Activated gamma-delta T cell treated with Interleukin-2 at 50 U/mL for 16 hours (primary cell): ENCODE results near the gene AHNAK2.

Experiments used
- DNase-seq: peaks from one replicate; pipeline ENCODE4 v3.0.0-alpha.2; 2020

Gene AHNAK2

GRCh38 chr14:104984056-104984894, 6.1 kb upstream of the AHNAK2 start:
- DNase-seq = no peak

DNA sequence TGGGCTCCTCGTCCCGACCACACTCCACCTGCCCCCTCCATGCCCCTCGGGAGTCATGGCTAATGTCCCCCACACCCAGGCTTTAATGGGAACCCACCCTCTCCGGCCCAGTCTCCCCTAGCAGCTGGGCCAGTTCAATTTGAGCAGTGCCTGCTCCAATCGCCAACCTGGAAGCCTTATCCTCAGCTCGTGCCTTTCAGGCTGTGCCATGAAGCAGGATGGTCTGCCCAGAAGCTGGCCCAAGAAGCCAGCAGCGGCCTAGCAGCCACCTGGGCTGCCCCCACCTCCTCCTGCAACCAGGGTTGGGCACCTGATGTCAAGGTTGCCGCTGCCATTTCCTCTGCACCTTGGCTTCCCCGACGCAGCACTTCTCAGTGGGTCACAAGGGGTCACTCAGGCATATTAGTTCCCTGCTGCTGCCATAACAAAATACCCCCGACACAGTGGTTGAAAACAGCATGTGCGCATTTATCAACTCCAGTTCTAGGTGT, 5.1 kb upstream of the AHNAK2 start:
- DNase-seq = no peak

DNA sequence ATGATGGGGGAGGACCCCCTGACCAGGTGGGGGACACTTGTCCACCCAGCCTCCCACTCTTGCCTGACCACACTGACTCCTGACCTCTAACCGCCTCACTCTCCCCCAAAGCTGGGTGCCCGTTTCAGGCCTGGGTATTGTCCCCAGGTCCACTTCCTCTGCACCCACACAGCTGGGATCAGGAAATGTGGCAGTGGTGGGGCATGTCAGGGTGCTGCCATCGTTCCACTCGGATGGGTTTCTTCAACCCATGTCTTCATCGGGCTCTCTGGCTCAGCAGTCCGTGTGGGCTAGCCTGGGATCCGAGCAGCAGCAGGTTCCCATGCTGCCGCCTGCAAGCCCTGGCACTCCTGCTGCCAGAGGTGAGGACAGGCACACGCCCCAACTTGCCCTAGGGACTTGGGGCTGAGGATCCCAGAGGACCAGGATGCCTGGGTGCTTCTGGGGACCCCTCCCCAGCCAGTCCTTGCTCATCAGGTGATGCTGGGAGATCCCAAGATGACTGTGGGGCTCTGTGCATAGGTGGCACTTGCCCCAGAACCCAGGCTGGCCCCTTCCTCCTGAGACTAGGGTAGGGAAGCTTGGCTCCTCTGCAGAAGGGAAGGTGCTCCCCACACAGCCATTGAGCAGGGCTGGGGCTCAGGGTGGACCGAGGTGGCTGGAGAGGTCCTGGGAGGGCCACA, 4.5 kb upstream of the AHNAK2 start:
- DNase-seq = no peak

GRCh38 chr14:104981699-104982541, 3.7 kb upstream of the AHNAK2 start:
- no peak for DNase-seq

DNA sequence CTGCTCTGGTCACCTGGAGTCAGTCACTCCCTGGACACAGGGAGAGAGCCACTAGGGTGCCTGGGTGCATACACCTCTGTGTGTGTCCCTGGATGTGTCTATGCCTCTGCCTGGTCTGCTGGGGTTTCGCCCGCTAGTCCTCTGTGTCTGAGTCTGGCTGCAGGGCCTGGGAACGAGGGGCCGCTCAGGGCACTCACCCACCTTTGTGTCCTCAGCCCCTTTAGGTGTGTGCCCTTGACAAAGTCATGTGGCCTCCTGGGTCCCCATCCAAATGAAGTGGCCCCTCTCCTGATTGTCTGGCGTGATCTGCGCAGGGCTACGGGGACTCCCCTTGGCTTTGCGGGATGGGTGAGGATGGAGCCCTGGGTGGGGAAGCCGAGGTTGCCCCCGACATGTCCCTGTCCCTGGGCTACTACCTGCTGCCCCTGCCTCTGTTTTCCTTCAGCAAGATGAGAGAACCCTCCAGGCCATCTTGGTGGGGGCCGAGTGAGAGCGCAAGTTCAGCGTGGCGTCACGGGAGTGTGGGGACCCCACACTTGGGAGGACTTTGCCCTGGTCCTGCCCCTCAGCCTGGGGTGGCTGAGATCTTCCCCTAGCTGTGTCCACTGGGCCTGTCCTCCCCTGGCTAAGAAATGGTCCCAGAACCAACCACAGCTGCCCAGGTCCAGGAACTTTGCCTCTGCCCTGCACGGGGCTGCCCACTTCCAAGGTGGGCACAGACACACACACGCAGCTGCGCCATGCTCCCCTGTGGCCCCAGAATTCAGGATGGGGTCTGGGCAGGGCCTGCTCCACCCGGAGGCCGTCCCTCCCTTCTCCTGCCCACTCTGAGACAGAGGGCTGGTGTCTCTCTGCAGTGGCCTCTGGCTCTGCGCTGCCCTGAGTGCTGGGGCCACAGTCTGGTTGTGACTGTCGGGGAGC, 2.7 kb upstream of the AHNAK2 start:
- no peak for DNase-seq

DNA sequence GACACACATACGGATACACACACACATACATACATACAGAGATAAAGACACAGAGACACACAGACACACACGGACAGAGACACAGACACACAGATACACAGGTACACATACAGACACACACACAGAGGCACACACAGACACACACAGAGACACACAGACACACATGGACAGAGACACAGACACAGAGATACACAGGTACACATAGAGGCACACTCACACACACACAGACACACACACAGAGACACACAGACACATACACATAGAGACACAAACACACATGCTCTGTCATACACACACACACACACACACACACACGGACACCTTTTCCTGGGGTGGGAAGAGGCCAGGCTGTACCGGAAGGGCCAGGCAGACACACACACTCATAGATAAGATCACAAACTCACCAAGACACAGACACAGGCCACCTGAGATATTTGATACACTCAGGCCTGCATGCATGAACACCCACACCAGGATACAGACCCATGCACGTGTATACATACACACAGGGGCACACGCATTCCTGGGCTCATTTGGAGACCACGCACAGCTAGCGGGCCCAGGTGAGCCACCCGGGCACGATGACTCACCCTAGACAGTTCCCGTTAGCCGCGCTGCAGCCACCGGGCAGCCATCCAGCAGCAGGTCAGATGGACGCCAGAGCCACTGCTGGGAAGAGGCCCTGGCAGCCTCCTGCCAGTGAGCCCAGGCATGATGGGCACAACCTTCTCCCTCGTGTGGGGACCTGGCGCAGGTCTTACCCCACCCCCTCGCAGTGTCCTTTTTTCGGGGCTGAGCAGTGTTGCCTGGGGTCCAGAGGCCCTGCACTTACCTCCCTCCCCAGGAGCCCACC, 1.8 kb upstream of the AHNAK2 start:
- no peak for DNase-seq

GRCh38 chr14:104978746-104979691, 845 bp upstream of the AHNAK2 start:
- no peak for DNase-seq

GRCh38 chr14:104977008-104977680, 1.0 kb downstream of the AHNAK2 start:
- no peak for DNase-seq

GRCh38 chr14:104976198-104977007, 1.8 kb downstream of the AHNAK2 start:
- peak; percentile 87 for DNase-seq

GRCh38 chr14:104975481-104976197, 2.5 kb downstream of the AHNAK2 start:
- DNase-seq = no peak

GRCh38 chr14:104974665-104975390, 3.3 kb downstream of the AHNAK2 start:
- no peak for DNase-seq

GRCh38 chr14:104974146-104974541, 4.0 kb downstream of the AHNAK2 start:
- no peak for DNase-seq

DNA sequence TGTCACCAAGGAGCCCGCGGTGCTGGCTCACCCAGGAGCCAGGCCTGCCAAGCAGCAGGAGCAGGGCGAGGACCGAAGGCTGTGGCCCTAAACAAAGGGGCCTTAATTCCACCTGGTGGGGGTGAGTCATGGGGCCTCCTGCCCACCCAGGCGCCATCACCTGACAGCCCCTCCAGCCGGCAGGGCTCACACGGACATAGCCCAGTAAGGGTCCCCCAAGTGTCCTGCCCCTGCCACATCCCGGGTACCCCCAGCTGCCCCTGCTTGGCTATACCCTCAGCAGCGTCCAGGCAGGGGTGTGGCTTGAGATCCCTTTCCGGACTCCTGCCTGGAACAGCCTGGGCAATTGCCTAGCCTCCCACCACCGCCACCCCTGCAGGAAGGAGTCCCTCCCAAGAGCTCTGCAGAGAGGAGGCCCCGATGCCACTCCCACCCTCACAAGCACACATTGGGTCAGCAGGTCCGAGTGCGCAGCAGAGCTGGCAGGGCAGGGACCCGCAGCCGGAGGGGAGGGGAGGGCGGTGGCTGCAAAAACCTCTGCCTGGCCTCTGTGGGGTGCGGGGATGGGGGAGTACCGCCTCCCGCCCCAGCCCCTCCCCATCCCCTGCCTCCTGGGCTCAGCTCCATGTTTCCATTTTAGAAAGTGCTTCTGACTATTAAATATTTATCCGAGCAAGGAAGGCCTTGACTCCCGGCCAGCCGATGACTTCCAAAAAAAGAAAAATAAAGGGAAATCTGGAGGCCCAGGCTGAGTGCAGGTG, 4.6 kb downstream of the AHNAK2 start:
- DNase-seq = no peak

- DNase-seq = no peak
These were observed 5.1 kb downstream of the AHNAK2 start for GRCh38 chr14:104973135-104973384.

DNA sequence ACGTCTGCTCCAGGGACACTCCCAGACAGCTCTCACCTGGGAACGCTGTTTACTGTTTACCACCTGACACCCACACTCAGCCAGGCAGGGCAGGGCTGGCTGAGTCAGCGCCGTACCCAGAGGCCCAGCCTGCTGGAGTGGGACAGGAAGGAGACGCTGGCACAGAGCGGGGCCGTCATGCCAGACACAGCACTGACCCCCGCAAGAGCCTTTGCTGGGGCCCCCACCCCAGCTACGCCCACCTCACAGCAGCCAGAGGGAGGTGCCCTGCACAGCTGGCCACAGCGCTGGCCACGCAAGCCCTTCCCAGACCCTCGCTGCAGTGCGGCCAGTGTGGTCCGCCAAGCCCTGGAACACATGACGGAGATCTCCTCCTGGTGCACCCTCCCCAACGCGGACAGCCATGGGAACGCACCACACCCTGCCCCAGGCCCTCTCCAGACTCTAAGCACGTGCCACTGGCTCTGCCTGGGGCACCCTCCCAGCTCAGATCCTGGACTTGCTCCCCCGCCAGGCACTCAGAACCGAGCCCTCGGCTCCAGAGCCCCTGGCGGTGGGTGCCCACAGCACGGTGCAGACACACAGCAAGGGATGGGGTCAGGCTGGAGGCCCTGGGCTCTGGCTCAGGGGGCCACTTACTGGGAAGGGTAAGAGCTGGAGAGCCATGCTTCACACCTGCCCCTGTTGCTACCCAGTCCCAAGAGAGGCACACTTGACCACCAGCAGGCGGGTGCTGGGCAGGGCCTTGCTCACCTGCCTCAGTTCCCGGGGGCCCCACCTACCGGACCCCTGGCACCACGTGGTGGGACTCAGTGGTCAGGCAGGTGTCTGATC, 5.7 kb downstream of the AHNAK2 start:
- DNase-seq = no peak
